Stimulated activated CD4-positive, alpha-beta T cell treated with anti-CD3 and anti-CD28 coated beads, TNF-alpha, amount 100 ng/mL, for 1 hour (primary cell): Measurements from ENCODE around the gene MUC4.
"Not testable (repeated sequence)": the region's sequence is repeated elsewhere in the genome, so short reads cannot be mapped to it uniquely, and the experiment has no call there.

Source experiments
- DNase-seq, 3 donors: peaks; one replicate each; pipeline ENCODE4 v3.0.0-alpha.2; 2020; ENCODE audit warnings: low read depth in 3 of 3, low spot score in 1 of 3

The MUC4 gene

DNA sequence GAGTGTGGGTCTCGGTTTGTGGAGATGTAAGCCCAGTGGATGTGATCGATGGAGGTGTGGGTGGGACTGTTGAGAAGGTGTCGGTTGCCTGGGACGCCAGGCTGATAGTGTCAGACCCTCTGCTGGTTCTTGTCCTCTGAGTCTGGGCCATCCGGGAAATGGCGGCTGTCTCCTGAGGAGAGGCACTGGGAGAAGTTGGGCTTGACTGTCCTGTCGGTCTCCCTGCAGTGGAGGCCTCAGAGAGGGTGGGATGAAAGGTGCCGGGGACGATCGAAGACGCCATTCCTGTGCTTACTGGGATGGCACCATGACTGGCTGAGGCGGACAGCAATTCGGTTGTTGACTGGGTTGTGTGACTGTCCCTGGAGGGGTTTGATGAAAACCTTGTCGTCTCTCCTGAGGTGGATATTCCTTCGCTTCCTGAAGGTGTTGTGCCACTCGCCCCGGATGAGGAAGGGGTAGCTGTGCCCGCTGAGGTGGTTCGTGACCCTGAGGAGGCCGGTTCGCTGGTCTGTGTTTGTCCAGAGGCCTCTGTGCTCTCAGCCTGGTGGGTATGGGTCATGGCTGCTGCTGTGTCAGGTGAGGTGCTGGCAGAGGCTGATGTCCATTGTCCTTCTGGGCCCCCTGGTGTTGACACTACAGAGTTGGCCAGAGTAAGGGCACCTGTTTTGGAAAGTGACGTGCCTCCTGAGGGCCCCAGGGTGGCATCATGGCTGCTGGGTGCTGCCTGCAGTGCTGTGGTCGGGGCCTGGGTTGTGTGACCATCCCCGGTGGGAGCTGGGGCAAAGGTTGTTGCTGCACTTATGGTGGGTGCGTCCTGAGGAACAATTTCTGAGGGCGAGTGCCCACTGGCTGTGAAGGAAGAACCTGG lies 22.8 kb downstream of the MUC4 start:
- no peak for DNase-seq

GRCh38 chr3:195785781-195786405 lies 25.8 kb downstream of the MUC4 start:
- DNase-seq = not testable (repeated sequence)

DNA sequence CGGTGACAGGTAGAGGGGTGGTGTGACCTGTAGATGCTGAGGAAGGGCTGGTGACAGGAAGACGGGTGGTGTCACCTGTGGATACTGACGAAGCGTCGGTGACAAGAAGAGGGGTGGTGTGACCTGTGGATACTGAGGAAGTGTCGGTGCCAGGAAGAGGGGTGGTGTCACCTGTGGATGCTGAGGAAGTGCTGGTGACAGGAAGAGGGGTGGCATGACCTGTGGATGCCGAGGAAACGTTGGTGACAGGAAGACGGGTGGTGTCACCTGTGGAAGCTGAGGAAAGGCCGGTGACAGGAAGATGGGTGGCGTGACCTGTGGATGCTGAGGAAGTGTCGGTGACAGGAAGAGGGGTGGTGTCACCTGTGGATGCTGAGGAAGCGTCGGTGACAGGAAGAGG lies 27.7 kb downstream of the MUC4 start:
- not testable (repeated sequence) for DNase-seq

DNA sequence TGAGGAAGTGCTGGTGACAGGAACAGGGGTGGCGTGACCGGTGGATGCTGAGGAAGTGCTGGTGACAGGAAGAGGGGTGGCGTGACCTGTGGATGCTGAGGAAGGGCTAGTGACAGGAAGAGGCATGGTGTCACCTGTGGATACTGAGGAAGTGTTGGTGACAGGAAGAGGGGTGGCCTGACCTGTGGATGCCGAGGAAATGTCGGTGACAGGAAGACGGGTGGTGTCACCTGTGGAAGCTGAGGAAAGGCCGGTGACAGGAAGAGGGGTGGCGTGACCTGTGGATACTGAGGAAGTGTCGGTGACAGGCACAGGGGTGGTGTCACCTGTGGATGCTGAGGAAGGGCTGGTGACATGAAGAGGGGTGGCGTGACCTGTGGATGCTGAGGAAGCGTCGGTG lies 30.5 kb downstream of the MUC4 start:
- not testable (repeated sequence) for DNase-seq

GRCh38 chr3:195777975-195778374 lies 33.8 kb downstream of the MUC4 start:
- DNase-seq = no peak

DNA sequence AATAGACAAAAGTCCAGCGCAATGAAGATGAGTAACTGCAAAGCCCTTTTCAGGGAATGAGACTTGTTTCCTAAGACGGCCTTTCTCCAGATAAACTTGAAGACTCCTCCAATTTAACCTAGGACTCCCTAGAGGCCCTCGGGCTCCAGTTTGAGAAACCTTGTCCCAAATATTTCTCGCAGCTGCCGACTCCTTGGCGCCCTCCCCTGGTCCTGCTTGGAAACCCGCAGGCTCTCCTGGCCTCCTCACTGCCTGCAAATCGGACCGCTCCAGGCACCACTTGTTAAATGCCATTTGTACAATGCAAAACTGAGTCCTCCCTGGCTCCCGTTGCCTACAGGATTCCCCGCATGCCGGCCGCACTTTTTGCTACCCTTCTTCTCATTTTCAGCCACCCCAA lies 36.8 kb downstream of the MUC4 start:
- no peak for DNase-seq

GRCh38 chr3:195773956-195774537 lies 37.7 kb downstream of the MUC4 start:
- DNase-seq = no peak

GRCh38 chr3:195771646-195772300 lies 40.0 kb downstream of the MUC4 start:
- no peak for DNase-seq

- DNase-seq = not testable (repeated sequence)
Measured at GRCh38 chr3:195770841-195771645, 40.7 kb downstream of the MUC4 start.

DNA sequence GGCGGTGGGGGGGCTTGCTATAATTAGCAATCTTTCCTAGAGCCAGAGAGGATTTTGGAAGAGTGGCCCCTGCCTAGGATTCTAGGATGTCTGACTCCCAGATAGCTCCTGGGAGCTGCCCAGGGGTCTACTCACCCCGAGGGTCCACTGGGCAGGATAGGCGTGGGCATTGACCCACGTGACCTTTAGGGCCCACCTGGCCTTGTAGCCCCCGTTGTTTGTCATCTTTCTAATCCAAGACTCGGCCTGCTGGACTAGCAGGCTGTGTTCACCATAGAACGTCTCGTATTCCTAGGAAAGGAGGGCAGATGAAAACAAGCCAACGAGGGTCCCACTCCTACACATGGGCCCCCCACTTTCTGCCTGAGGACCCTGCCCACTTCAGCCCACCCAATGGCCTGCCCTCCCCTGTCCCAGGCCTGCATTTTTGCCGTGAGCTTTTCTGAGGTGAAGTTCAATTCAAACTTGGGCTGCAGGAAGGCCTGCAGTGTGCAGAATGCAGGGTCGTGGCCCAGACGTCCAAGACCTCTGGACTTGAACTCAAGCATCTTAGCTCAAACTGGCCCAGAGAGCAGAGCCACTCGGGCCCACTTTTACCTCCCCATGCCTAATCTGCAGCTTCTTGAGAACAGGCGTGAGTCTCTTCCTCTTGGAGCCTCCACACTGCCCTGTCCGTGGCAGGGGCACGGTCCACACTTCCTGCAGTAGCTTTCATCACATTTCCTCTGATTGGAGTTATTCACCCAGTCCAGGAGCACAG lies 41.5 kb downstream of the MUC4 start:
- no peak for DNase-seq

DNA sequence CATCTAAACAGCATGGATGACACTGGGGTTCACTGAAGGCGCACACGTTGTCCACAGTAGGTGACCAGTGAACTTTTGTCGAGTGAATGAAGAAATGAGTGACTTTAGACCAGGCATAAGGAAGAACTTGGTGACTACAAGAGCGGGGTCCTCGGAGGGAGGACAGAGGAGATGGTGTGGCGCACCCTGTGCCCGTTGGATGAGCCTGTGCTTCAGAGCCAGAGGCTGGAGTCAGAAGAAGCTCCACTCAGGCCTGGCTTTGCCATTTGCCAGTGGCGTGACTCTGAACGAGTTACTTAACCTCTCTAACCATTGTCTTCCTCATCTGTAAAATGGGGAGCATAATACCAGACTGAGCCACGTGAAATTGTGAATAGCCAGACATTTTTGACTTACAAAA lies 42.2 kb downstream of the MUC4 start:
- no peak for DNase-seq

DNA sequence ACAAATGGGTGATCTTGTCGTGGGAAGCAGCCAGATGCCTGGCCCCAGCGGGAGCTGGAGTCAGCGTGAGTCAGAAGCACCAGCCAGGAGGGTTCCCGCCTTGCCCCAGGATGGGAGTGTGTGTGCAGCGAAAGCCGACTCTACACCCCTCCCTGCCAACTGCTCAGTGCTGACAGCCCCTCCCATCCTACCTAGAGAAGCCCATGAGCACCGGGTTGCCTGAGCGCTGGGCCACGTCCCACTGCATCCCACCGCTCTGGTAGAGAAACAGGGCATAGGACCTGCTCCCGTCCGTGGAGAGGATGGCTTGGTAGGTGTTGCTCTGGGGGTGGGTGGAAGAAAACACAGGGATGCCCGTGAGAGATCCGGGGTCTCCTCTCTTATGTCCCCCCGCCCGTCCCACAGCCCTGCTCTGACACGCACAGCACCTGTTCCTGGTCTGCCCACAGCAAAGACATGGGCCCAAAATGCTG lies 42.9 kb downstream of the MUC4 start:
- DNase-seq = no peak

DNA sequence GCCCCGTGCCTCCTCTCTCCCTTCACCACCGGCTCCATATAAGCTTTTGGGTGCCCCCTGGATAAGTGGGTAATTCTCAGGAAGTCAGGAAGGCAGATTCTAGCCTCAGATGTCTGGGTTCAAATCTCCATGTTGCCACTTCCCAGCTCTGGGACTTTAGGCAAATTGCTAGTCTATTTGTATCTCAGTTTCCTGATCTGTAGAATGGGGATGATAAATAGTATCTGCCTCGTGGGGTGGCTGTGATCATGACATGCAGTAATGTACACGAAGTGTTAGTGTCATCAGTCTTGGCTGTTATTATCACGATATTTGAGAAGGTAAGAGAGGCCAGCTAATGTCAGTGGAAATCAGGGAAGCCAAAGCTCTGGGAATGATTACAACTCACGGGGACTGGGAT lies 43.3 kb downstream of the MUC4 start:
- no peak for DNase-seq

DNA sequence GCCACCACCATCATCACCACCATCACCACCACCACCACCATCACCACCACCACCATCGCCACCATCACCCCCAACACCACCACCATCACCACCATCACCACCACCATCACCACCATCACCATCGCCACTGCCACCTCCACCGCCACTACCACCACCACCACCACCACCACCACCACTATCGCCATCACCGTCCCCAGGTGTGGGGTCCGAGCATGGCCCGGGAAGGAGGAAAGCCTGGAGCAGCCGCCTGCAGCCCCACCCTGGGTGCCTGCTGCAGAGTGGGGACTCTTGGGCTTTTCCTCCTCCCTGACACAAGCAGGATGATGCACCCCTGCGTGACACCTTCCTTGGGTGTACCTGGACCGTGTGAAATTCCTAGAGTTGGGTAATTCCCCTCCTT lies 43.9 kb downstream of the MUC4 start:
- DNase-seq = no peak

- DNase-seq = no peak
Measured at GRCh38 chr3:195766671-195767070, 45.1 kb downstream of the MUC4 start.

DNA sequence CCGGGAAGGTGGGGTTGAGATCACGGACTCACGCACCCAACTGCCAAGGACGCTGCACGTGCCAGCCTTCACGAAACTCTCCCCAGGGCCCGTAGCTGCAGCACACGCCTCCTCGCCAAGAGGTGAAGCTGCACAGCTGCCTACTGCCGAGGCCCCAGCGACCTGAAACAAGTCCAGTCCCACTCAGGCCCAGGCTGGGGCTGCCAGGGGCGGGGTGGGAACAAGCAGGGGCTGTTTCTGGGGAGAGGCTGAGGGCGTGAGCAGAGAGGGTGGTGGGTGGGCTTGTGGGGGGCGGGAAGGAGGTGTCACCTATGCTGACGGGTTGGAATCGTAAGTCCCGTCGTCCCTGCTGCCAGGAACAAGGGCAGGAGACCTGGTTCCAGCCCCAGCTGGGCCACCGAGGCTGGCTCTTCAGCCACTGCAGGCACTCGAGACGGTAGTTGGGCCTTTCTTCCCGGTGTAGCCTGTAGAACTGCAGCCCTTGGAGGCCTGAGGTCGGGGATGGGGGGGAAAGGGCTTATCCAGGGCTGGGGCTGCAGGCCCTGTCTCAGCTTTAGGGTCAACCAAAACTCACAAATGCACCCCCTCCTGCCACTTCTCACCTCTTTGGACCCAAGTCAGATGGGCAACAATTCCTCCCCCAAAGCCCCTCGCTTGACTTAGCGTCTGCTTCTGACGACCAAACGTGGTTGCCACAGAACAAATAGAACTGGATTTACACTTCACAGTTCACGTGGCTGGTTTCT lies 46.6 kb downstream of the MUC4 start:
- no peak for DNase-seq

- DNase-seq = no peak
Measured at GRCh38 chr3:195763843-195764825, 47.6 kb downstream of the MUC4 start.
